Activated CD4-positive, alpha-beta T cell treated with anti-CD3 and anti-CD28 coated beads, Interleukin-2, amount 10 ng/mL, durations not matched to agents 7 days and 5 days (primary cell): ENCODE results near the gene FAM168A. TPM values are rescaled to one million over a fixed set of nuclear protein-coding genes. Genes with fewer than 3 reads are reported as not detected.
A peak's percentile ranks its signal among the peaks of the same experiment; 100 is the strongest.
"Not testable (repeated sequence)": the region's sequence is repeated elsewhere in the genome, so short reads cannot be mapped to it uniquely, and the experiment has no call there.

Experiments used
- CTCF ChIA-PET: fragments of 350-600 bp; sonication (Branson Sonifier 250); formaldehyde crosslinking; loops from one replicate; lab custom pipeline; 2021; ENCODE audit warnings: antibody characterized with exemption; lab: Charles Lee
- POLR2A ChIA-PET: fragments of 350-600 bp; sonication (Branson Sonifier 250); formaldehyde crosslinking; loops from one replicate; lab custom pipeline; 2021; ENCODE audit warnings: antibody characterized with exemption; lab: Charles Lee
- DNase-seq: peaks from one replicate; pipeline ENCODE4 v3.0.0-alpha.2; 2020
- H3K27ac Mint-ChIP-seq: one replicate; pipeline ENCODE4 v1.8.0; 2021; ENCODE audit warnings: mild to moderate bottlenecking, moderate library complexity, mixed read lengths
- H3K27me3 Mint-ChIP-seq: one replicate; pipeline ENCODE4 v1.8.0; 2021; ENCODE audit warnings: mixed read lengths
- H3K36me3 Mint-ChIP-seq: one replicate; pipeline ENCODE4 v1.8.0; 2021; ENCODE audit warnings: low read depth, mixed read lengths
- H3K4me1 Mint-ChIP-seq: one replicate; pipeline ENCODE4 v1.8.0; 2021; ENCODE audit warnings: mixed read lengths
- H3K4me3 Mint-ChIP-seq: one replicate; pipeline ENCODE4 v1.8.0; 2021; ENCODE audit warnings: mild to moderate bottlenecking, moderate library complexity, mixed read lengths
- H3K9me3 Mint-ChIP-seq: one replicate; pipeline ENCODE4 v1.8.0; 2021; ENCODE audit warnings: mixed read lengths
- total RNA-seq, 2 experiments: library from RNA; stranded (reverse); gene quantifications; one replicate each; pipeline ENCODE4 v1.2.3, GENCODE V29; 2021

Gene FAM168A
- total RNA-seq, 2 experiments from 2014 or later = 28.9 to 31.2 TPM

DNA sequence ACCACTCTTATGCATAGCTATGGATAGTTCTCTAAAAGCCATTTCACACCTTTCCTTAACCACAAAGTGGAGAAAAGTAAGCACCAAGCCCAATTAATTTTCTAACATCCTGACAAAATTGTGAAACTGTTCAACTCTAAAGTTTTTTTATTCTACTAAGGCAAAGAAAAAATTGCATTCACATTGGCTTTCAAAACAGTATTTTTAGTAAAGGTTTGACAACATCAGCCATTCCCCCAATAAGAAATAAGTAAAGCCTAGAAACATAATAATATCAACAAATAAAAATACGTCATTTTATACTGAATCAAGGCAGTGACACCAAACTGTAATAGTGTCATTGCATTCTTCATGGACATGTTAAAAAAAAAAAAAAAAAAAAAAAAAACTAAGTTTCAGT is 11.1 kb downstream of the FAM168A start:
- DNase-seq = no peak
- H3K27me3 Mint-ChIP-seq = no peaks in the 10 kb centered on the region
- ChIA-PET POLR2A (no interaction called here), CTCF (no interaction called here)
- H3K4me3 Mint-ChIP-seq = no peak overlapping the region
- peaks cover 12% of the 10 kb centered on the region for H3K4me1 Mint-ChIP-seq
- no peak overlapping the region for H3K27ac Mint-ChIP-seq
- H3K36me3 Mint-ChIP-seq = peaks cover 13% of the 10 kb centered on the region
- no peaks in the 10 kb centered on the region for H3K9me3 Mint-ChIP-seq

DNA sequence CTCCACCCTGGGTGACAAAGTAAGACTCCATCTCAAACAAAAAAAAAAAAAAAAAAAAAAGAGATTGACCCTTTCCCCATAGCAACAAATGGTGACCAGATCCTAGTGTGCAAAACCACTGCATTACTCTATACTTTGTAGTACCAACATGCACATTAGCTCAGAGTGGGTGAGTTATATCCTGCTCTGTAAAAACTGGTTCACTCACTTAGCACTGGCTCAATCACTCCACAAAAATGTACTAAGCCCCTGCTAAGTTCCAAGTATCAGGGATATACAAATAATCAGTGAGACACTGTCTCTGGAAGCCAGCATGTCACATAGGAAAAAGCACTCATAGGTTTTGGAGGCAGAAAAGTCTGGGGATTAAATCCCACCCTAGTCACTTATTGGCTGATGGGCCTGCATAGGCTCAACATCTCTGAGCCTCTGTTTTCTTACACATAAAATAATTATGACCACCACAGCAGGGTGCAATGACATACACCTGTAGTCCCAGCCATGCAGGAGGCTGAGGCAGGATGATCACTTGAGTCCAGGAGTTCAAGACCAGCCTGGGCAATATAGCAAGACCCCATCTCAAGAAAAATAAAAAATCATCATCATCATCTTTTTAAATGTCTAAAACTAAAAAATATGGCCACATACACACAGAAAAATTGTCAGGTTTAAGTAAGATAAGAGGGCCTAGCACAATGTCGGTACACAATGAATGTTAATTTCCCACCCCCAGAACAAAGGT is 11.9 kb downstream of the FAM168A start:
- no peaks in the 10 kb centered on the region for H3K27me3 Mint-ChIP-seq
- no peak overlapping the region for H3K4me3 Mint-ChIP-seq
- ChIA-PET CTCF (interaction anchor here (1.3 kb wide), 1 partner anchor 12 kb away, joined by 4 read pairs; the partner anchor contains the start of gene FAM168A), POLR2A (no interaction called here)
- no peak overlapping the region for H3K27ac Mint-ChIP-seq
- peaks cover 13% of the 10 kb centered on the region for H3K4me1 Mint-ChIP-seq
- H3K9me3 Mint-ChIP-seq = no peaks in the 10 kb centered on the region
- peaks cover 14% of the 10 kb centered on the region for H3K36me3 Mint-ChIP-seq
- DNase-seq = no peak

DNA sequence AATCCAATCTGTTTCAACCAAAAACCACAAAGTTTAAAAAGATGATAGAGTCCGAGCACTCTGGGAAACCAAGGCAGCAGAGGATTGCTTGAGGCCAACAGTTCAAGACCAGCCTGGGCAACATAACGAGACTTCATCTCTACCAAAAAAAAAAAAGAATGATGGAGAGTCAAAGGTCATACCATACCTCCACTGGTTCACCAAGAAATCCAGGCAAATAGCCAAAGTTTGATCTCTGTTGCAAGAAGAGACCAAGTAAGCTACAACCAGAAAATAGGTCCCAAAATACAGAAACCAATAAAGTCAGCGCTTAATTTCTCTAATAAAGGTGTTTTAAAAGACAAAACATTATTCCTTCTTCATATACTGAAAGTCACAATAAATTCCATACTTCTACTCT is 13.1 kb downstream of the FAM168A start:
- Mint-ChIP-seq H3K4me1 (peaks cover 16% of the 10 kb centered on the region), H3K9me3 (no peaks in the 10 kb centered on the region), H3K4me3 (no peak overlapping the region), H3K36me3 (peaks cover 18% of the 10 kb centered on the region), H3K27ac (no peak overlapping the region), H3K27me3 (no peaks in the 10 kb centered on the region)
- POLR2A ChIA-PET = no interaction called here
- CTCF ChIA-PET = interaction anchor here (0.6 to 1.3 kb wide), 2 partner anchors 13 to 1815 kb away, joined by 3 to 4 read pairs; partner anchors contain the start of gene FAM168A
- DNase-seq = no peak

DNA sequence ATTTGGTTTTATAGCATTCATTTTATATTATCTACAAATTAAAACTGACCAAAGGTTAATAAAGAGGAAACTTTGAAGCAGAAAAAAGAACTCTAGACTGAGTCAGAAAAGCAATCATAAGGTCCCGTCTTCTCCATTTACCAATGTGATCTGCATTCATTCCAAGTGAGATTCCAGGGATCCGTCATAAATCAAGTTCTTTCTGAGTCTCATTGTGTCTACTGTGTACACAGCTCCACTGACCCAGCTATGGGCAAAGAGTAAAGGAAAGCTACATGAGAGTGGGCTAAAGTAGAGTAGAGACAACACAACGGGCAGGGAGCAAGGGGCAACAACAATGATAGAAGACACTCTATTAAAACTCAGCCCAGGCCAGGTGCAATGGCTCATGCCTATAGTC is 15.3 kb downstream of the FAM168A start:
- peaks cover 26% of the 10 kb centered on the region for H3K36me3 Mint-ChIP-seq
- DNase-seq = no peak
- ChIA-PET POLR2A (no interaction called here), CTCF (interaction anchor here (0.8 kb wide), 1 partner anchor 54 kb away, joined by 3 read pairs; no protein-coding TSS in a partner anchor)
- H3K4me1 Mint-ChIP-seq = peaks cover 23% of the 10 kb centered on the region
- H3K4me3 Mint-ChIP-seq = no peak overlapping the region
- H3K27ac Mint-ChIP-seq = no peak overlapping the region
- no peaks in the 10 kb centered on the region for H3K9me3 Mint-ChIP-seq
- no peaks in the 10 kb centered on the region for H3K27me3 Mint-ChIP-seq

DNA sequence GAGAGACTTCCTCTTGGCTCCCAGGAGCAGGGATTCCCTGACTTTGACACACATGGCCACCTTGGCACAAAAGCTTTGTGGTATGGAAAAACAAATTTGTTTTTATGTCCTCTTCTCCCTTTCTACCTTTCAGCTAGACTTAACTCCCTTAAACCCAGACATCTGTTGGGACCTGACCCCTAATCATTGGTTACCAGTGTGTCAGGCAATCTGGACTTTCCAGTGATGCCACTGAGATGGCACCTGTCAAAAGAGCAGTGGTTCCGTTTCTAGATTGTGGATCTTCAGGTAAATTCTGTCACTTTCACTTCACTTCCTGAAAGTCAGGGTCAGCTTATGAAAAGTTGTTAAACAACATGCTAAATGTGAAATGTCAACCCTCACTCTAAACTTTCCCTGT is 17.2 kb downstream of the FAM168A start:
- DNase-seq, POLR2A ChIA-PET: not testable (repeated sequence)
- CTCF ChIA-PET = interaction anchor here (0.6 to 3.0 kb wide), 3 partner anchors 12 to 335 kb away, joined by 3 to 13 read pairs (median 3); no protein-coding TSS in a partner anchor

DNA sequence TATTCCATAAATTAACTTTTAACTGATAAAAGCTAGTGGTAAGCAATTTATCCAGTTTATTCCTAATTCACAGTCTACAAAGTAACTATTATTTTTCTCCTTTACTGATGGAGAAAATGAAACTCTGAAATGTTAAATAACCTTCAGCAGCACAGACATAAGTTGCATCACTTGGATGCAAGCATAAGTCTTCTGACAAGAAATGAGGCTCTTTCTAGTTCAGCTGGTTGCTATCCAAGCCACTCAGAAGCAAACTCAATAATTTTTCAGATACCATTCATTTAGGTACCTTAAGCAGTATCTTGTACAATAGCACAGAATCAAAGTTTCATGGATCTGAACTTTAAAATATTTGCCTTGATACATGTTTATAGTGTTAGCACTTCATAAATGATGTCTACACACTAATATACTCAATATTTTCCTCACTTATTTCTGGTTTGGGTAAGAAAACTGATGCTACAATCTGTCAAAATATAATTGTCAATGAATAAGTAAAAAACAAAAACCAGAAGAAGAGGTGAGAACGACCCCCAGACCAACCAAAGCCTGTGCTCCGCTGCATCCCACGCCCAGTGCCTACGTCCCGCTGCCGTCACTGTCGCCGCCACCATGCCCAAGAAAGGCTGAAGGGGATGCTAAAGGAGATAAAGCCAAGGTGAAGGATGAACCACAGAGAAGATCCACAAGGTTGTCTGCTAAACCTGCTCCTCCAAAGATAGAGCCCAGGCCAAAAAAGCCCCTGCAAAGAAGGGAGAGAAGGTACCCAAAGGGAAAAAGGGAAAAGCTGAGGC is 18.1 kb downstream of the FAM168A start:
- Mint-ChIP-seq H3K36me3 (peaks cover 24% of the 10 kb centered on the region), H3K27ac (no peak overlapping the region), H3K27me3 (no peaks in the 10 kb centered on the region), H3K4me1 (peaks cover 21% of the 10 kb centered on the region), H3K4me3 (no peak overlapping the region), H3K9me3 (no peaks in the 10 kb centered on the region)
- no peak for DNase-seq
- ChIA-PET POLR2A (no interaction called here), CTCF (interaction anchor here (0.6 to 3.0 kb wide), 6 partner anchors 11 to 334 kb away, joined by 3 to 13 read pairs (median 4); no protein-coding TSS in a partner anchor)

More for the DNA sequence above, 17.2 kb downstream of the FAM168A start:
- H3K27me3 Mint-ChIP-seq, H3K9me3 Mint-ChIP-seq, H3K4me3 Mint-ChIP-seq, H3K27ac Mint-ChIP-seq: not testable (repeated sequence)
- Mint-ChIP-seq H3K36me3 (peaks cover 27% of the 10 kb centered on the region), H3K4me1 (peaks cover 21% of the 10 kb centered on the region)

DNA sequence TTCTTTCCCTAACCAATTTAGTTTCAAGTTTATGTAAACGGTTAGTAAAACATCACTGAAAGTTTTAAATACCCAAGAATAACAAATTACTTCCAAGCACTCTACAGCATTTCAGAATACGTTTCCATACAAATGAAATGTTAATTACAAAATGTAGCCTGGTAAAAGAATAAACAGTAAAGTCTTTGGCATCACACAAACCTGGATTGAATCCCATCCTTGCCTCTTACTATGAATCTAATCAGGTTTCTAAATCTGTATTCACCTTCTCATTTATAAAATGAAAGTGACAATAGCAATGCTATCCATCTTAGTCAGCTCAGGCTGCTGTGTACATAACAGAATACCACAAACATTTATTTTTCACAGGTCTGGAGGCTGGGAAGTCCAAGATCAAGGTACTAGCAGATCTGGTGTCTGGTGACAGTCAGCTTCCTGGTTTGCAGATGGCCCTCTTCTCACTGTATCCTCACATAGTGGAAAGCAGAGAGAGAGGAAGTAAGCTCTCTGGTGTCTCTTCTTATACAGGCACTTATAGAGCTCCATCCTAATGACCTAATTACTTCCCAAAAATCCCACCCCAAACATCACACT is 19.2 kb downstream of the FAM168A start:
- Mint-ChIP-seq H3K36me3 (peaks cover 22% of the 10 kb centered on the region), H3K4me3 (no peak overlapping the region), H3K4me1 (peaks cover 21% of the 10 kb centered on the region), H3K27ac (peak overlapping the region; percentile 65), H3K27me3 (no peaks in the 10 kb centered on the region), H3K9me3 (no peaks in the 10 kb centered on the region)
- ChIA-PET POLR2A (no interaction called here), CTCF (interaction anchor here (0.9 to 3.0 kb wide), 4 partner anchors 10 to 15 kb away, joined by 3 to 13 read pairs (median 4); no protein-coding TSS in a partner anchor)
- DNase-seq = peak; percentile 10

DNA sequence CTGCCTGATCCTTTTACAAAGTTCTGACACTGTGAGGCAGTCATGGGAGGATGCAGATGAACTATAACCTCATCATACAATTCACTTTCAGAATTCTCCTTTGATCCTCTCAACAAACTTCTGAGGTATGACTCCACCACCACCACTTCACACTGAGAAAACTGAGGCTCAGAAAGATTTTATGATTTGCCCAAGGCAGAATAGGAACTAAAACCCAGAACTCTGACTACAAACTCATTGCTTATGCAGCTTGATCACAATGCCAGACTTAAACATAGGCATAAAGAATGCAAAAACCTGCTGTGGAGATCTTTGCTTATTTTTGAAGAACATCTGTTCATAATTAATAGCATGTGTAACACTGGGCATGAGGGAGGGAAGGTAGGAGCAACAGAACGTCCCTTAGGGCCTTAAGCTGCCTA is 20.4 kb downstream of the FAM168A start:
- H3K27ac Mint-ChIP-seq = peak overlapping the region; percentile 31
- peak; percentile 16 for DNase-seq
- CTCF ChIA-PET = interaction anchor here (0.9 kb wide), 1 partner anchor 75 kb away, joined by 3 read pairs; no protein-coding TSS in a partner anchor
- H3K4me3 Mint-ChIP-seq = no peak overlapping the region
- peaks cover 17% of the 10 kb centered on the region for H3K36me3 Mint-ChIP-seq
- POLR2A ChIA-PET = interaction anchor here (0.6 kb wide), 2 partner anchors 13 to 42 kb away, joined by 3 to 6 read pairs; no protein-coding TSS in a partner anchor
- H3K9me3 Mint-ChIP-seq = no peaks in the 10 kb centered on the region
- no peaks in the 10 kb centered on the region for H3K27me3 Mint-ChIP-seq
- H3K4me1 Mint-ChIP-seq = peaks cover 21% of the 10 kb centered on the region

DNA sequence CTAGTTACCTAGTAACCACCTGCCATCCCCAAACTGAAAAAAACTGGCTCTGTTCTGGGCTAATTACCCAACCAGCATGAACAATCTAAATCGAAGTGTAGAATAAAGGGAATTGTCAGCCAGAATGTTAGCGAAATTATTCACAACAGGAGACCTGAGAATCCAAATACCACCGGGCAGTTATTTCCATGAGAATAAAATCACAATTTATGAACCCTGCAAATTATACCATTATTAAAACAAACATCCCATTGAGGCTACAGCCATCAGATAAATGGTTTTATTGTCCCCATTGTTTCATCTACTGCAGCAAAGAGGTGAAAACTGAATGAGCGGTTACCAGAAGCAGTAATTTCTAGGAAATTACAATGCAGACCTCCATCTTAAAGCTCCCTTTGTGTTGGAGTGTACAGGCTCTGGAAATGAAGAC is 21.7 kb downstream of the FAM168A start:
- Mint-ChIP-seq H3K4me3 (no peak overlapping the region), H3K27me3 (no peaks in the 10 kb centered on the region), H3K9me3 (no peaks in the 10 kb centered on the region), H3K27ac (no peak overlapping the region), H3K36me3 (peaks cover 15% of the 10 kb centered on the region), H3K4me1 (peaks cover 21% of the 10 kb centered on the region)
- no peak for DNase-seq
- POLR2A ChIA-PET = no interaction called here
- CTCF ChIA-PET = no interaction called here

DNA sequence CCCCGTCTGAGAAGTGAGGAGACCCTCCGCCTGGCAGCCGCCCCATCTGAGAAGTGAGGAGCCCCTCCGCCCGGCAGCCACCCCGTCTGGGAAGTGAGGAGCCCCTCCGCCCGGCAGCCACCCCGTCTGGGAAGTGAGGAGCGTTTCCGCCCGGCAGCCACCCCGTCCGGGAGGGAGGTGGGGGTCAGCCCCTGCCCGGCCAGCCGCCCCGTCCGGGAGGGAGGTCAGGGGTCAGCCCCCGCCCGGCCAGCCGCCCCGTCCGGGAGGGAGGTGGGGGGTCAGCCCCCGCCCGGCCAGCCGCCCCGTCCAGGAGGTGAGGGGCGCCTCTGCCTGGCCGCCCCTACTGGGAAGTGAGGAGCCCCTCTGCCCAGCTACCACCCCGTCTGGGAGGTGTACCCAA is 25.9 kb downstream of the FAM168A start:
- H3K4me1 Mint-ChIP-seq, POLR2A ChIA-PET, H3K27ac Mint-ChIP-seq, CTCF ChIA-PET, DNase-seq, H3K9me3 Mint-ChIP-seq, H3K4me3 Mint-ChIP-seq, H3K27me3 Mint-ChIP-seq: not testable (repeated sequence)
- H3K36me3 Mint-ChIP-seq = peaks cover 12% of the 10 kb centered on the region

DNA sequence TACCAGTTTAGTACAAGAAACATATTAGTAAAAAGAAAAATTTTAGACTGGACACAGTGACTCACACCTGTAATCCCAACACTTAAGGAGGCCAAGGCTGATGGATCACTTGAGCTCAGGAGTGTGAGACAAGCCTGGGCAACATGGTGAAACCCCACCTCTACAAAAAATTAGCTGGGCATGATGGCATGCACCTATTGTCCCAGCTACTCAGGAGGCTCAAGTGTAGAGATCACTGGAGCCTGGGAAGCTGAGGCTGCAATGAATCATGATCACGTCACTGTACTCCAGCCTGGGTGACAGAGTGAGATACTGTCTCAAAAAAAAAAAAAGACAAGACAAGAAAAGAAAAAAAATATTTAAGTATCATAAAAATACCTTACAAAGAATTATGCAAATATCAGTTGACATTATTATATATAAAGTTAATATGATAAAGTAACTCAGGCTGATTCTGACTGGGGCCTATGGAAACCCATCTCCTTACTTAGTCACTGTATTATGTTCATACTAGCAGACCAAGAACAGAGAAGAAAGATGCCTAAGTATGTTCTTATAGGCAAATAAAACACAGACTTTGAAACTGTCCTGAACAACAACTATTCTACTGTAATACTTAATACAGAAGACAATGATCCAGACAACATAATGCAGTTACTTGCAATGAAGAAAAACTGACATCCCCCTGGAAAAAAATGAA is 27.3 kb downstream of the FAM168A start:
- ChIA-PET CTCF (interaction anchor here (1.2 to 3.6 kb wide), 2 partner anchors 9 to 28 kb away, joined by 4 to 13 read pairs; partner anchors contain the start of gene FAM168A), POLR2A (no interaction called here)
- Mint-ChIP-seq H3K27ac (no peak overlapping the region), H3K4me1 (no peaks in the 10 kb centered on the region), H3K4me3 (no peak overlapping the region), H3K27me3 (no peaks in the 10 kb centered on the region), H3K36me3 (peaks cover 11% of the 10 kb centered on the region), H3K9me3 (no peaks in the 10 kb centered on the region)
- no peak for DNase-seq
